Naive thymus-derived CD8-positive, alpha-beta T cell (primary cell): Measurements from ENCODE around the gene ANTXRL. TPM values are rescaled to one million over a fixed set of nuclear protein-coding genes. Genes with fewer than 3 reads are reported as not detected.

Experiments
- ATAC-seq, 2 donors: fragments of 150-1000 bp; cut with Tn5 transposase in 1 of 2; sonication (Bioruptor Pico), chemical (Tn5 transposase) in 1 of 2; 1 replicate in 1 of 2; 2 replicates in 1 of 2; pipeline ENCODE4 v1.10.0; 2021; ENCODE audit warnings: mild to moderate bottlenecking in 2 of 2, moderate library complexity in 2 of 2
- POLR2A ChIA-PET: fragments of 350-600 bp; sonication (Branson Sonifier 250); formaldehyde crosslinking; loops from one replicate; lab custom pipeline; 2021; ENCODE audit warnings: antibody characterized with exemption; lab: Charles Lee
- DNase-seq, 10 donors: peaks; one replicate each; pipeline versions ENCODE4 v3.0.0 to v3.0.0-alpha.2; 2020 to 2022
- H3K27ac Mint-ChIP-seq, 10 donors: one replicate each; pipeline ENCODE4 v1.8.0; 2020 to 2022; ENCODE audit warnings: mild to moderate bottlenecking in 10 of 10, mixed read lengths in 10 of 10, moderate library complexity in 4 of 10, inconsistent platforms in 1 of 10
- H3K27me3 Mint-ChIP-seq, 5 donors: one replicate each; pipeline ENCODE4 v1.8.0; 2021 to 2022; ENCODE audit warnings: mixed read lengths in 5 of 5
- H3K36me3 Mint-ChIP-seq, 3 donors: one replicate each; pipeline ENCODE4 v1.8.0; 2020 to 2022; ENCODE audit warnings: mixed read lengths in 3 of 3, mild to moderate bottlenecking in 2 of 3, inconsistent platforms in 1 of 3
- H3K4me1 Mint-ChIP-seq, 4 donors: one replicate each; pipeline ENCODE4 v1.8.0; 2021 to 2022; ENCODE audit warnings: mixed read lengths in 4 of 4
- H3K4me3 Mint-ChIP-seq, 10 donors: one replicate each; pipeline ENCODE4 v1.8.0; 2020 to 2022; ENCODE audit warnings: mild to moderate bottlenecking in 10 of 10, mixed read lengths in 10 of 10, moderate library complexity in 6 of 10, inconsistent platforms in 1 of 10
- H3K9me3 Mint-ChIP-seq, 9 donors: one replicate each; pipeline ENCODE4 v1.8.0; 2020 to 2022; ENCODE audit warnings: mixed read lengths in 9 of 9, mild to moderate bottlenecking in 3 of 9, inconsistent platforms in 1 of 9, moderate library complexity in 1 of 9
- polyA plus RNA-seq, 3 donors: library from polyadenylated mRNA; unstranded; fragments of 300-500 nt; fragmentation: Illumina TruSeq; gene quantifications; one replicate each; pipeline ENCODE4 v1.2.3, GENCODE V29; 2021
- total RNA-seq, 8 experiments: library from RNA in 2 of 8; stranded (reverse) in 2 of 8; gene quantifications; one replicate each; pipeline ENCODE4 v1.2.3 and lab custom pipeline; 2021 to 2026

Gene ANTXRL
- total and polyA plus RNA-seq, 5 experiments from 2014 or later, result not detected

GRCh38 chr10:46284286-46285229, 2.2 kb upstream of the ANTXRL start:
- Mint-ChIP-seq H3K27me3 (peaks cover 0 to 9% (median 0%) of the 10 kb centered on the region in 5 donors), H3K27ac (peak overlapping the region in 9 of 10 donors; percentile 13 to 87 (median 75)), H3K9me3 (no peaks in the 10 kb centered on the region), H3K36me3 (no peaks in the 10 kb centered on the region), H3K4me3 (peak overlapping the region; percentile 79 to 93 (median 87)), H3K4me1 (peaks cover 9 to 27% (median 21%) of the 10 kb centered on the region in 4 donors)
- ATAC-seq (peak; percentile 67 to 74), DNase-seq (peak; percentile 32 to 81 (median 69))
- POLR2A ChIA-PET, result interaction anchor here (1.9 to 4.5 kb wide), 2 partner anchors 15 to 18 kb away, joined by 4 to 35 read pairs; no protein-coding TSS in a partner anchor

GRCh38 chr10:46285300-46285699, 1.5 kb upstream of the ANTXRL start:
- ATAC-seq (no peak), DNase-seq (peak in 1 of 10 donors; percentile 1)
- peak overlapping the region in 6 of 10 donors; percentile 15 to 87 (median 61) for H3K27ac Mint-ChIP-seq
- H3K4me1 Mint-ChIP-seq, result peaks cover 9 to 27% (median 21%) of the 10 kb centered on the region in 4 donors
- peak overlapping the region; percentile 62 to 92 (median 82) for H3K4me3 Mint-ChIP-seq
- H3K27me3 Mint-ChIP-seq, result peaks cover 0 to 9% (median 0%) of the 10 kb centered on the region in 5 donors
- POLR2A ChIA-PET, result interaction anchor here (1.9 to 4.5 kb wide), 2 partner anchors 16 to 19 kb away, joined by 4 to 35 read pairs; no protein-coding TSS in a partner anchor
- no peaks in the 10 kb centered on the region for H3K9me3 Mint-ChIP-seq
- H3K36me3 Mint-ChIP-seq, result no peaks in the 10 kb centered on the region

DNA sequence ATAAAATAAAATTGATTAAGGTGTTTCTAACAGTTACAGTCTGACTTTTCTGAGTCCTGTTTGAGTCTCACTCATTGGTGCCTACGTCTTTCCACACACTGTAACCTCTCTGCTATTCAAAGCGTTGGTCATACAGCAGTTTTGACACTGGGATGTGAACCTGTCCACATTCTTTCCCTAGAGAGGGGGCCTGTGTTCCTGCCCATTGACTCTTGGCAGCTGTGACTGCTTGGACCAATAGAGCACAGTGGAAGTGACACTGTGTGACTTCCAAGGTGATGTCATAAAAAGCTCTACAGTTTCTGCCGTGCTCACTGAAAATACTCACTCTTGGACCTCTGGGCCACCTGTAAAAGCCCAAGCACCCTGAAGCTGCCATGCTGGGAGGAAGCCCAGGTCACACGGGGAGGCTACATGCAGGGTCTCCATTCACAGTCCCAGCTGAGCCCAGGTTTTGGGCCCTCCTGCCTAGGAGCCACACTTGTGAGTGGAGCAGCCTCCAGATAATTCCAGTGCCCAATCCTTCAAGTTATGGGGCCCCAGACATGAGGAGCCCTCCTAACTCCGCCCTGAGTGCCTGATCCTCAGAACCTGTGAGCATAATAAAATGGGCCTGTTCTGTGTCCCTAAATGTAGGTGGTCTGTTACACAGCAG, 704 bp upstream of the ANTXRL start:
- Mint-ChIP-seq H3K27ac (peak overlapping the region in 1 of 10 donors; percentile 24), H3K36me3 (no peaks in the 10 kb centered on the region), H3K27me3 (peaks cover 0 to 9% (median 0%) of the 10 kb centered on the region in 5 donors), H3K4me1 (peaks cover 9 to 27% (median 21%) of the 10 kb centered on the region in 4 donors), H3K9me3 (no peaks in the 10 kb centered on the region), H3K4me3 (peak overlapping the region in 4 of 10 donors; percentile 7 to 45 (median 22))
- DNase-seq (peak in 2 of 10 donors; percentile 10 to 31), ATAC-seq (no peak)
- POLR2A ChIA-PET, result interaction anchor here (1.9 to 4.5 kb wide), 2 partner anchors 17 to 20 kb away, joined by 4 to 35 read pairs; no protein-coding TSS in a partner anchor

GRCh38 chr10:46287846-46288477, 1.2 kb downstream of the ANTXRL start:
- H3K4me3 Mint-ChIP-seq, result no peak overlapping the region
- ATAC-seq, result no peak
- peak overlapping the region in 1 of 10 donors; percentile 5 for H3K27ac Mint-ChIP-seq
- peaks cover 6 to 20% (median 15%) of the 10 kb centered on the region in 4 donors for H3K4me1 Mint-ChIP-seq
- H3K27me3 Mint-ChIP-seq, result peaks cover 0 to 9% (median 0%) of the 10 kb centered on the region in 5 donors
- no peaks in the 10 kb centered on the region for H3K36me3 Mint-ChIP-seq
- no peaks in the 10 kb centered on the region for H3K9me3 Mint-ChIP-seq
- POLR2A ChIA-PET, result no interaction called here
- peak in 1 of 10 donors; percentile 8 for DNase-seq

DNA sequence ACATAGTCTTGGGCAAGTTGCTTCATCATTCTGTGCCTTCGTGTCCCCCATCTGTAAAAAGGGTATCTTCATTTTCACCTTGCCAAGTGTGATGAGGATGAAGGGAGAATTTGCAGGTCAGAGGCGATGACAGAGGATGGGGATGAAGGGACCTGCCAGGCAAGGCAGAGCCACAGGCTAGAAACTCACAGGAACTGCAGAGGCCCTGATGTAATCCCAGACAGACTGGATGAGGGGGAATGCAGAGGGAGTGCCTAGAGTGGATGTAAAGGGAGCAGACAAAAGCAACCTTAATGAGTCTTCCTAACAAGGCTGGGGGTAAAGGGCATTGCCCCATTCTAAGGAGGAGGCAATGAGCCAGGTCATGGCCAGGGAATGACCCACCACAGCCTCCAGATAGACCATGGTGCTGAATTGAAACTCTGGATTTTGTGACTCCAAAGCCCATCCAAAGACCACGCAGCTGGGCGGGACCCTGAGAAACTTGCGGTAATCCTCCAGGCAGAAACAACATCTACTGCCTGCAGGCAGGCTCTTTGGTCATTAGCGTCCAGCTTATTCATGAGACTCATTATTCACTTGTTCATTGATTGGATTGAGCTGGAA, 1.9 kb downstream of the ANTXRL start:
- H3K36me3 Mint-ChIP-seq, result no peaks in the 10 kb centered on the region
- DNase-seq (peak in 1 of 10 donors; percentile 41), ATAC-seq (no peak)
- POLR2A ChIA-PET, result no interaction called here
- H3K27me3 Mint-ChIP-seq, result peaks cover 0 to 6% (median 0%) of the 10 kb centered on the region in 5 donors
- H3K4me3 Mint-ChIP-seq, result no peak overlapping the region
- H3K4me1 Mint-ChIP-seq, result peaks cover 6 to 14% (median 10%) of the 10 kb centered on the region in 4 donors
- peak overlapping the region in 1 of 10 donors; percentile 5 for H3K27ac Mint-ChIP-seq
- no peaks in the 10 kb centered on the region for H3K9me3 Mint-ChIP-seq

DNA sequence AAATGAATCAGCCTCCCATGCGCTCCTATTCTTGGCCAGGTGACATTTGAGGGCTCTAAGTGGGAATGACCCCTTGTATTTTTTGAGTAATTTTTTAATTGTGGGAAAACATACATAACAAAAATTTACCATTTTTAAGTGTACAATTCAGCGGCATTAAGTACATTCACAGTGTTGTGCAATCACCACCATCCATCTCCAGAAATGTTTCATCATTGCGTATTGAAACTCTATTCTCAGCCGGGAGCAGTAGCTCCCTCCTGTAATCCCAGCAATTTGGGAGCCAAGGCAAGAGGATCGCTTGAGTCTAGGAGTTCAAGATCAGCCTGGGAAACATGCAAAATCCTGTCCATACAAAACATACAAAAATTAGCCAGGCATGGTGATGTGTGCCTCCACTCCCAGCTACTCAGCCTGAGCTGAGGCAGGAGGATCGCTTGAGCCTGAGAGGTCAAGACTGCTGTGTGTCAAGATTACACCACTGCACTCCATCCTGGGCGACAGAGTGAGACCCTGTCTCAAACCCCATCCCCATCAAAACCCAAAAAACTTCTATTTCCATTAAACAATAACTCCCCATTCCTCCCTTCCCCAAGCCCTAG, 2.5 kb downstream of the ANTXRL start:
- DNase-seq (no peak), ATAC-seq (no peak)
- POLR2A ChIA-PET, result no interaction called here
- Mint-ChIP-seq H3K4me1 (peaks cover 3 to 8% (median 4%) of the 10 kb centered on the region in 4 donors), H3K36me3 (no peaks in the 10 kb centered on the region), H3K27me3 (peaks cover 0 to 5% (median 0%) of the 10 kb centered on the region in 5 donors), H3K4me3 (peak overlapping the region in 1 of 10 donors; percentile 6), H3K27ac (no peak overlapping the region), H3K9me3 (no peaks in the 10 kb centered on the region)

- H3K4me1 Mint-ChIP-seq, result peaks cover under 1 to 2% (median 1%) of the 10 kb centered on the region in 4 donors
- POLR2A ChIA-PET, result interaction anchor here (1.0 kb wide), 1 partner anchor 20 kb away, joined by 3 read pairs; no protein-coding TSS in a partner anchor
- ATAC-seq, result no peak
- H3K9me3 Mint-ChIP-seq, result no peaks in the 10 kb centered on the region
- no peak overlapping the region for H3K27ac Mint-ChIP-seq
- H3K36me3 Mint-ChIP-seq, result no peaks in the 10 kb centered on the region
- DNase-seq, result no peak
- peaks cover 0 to 5% (median 0%) of the 10 kb centered on the region in 5 donors for H3K27me3 Mint-ChIP-seq
- no peak overlapping the region for H3K4me3 Mint-ChIP-seq
Measured at GRCh38 chr10:46290101-46290886, 3.5 kb downstream of the ANTXRL start.

GRCh38 chr10:46291817-46292572, 5.2 kb downstream of the ANTXRL start:
- DNase-seq, result peak in 1 of 10 donors; percentile 50
- peaks cover 0 to 3% (median 0%) of the 10 kb centered on the region in 5 donors for H3K27me3 Mint-ChIP-seq
- H3K36me3 Mint-ChIP-seq, result no peaks in the 10 kb centered on the region
- peak overlapping the region in 1 of 10 donors; percentile 52 for H3K27ac Mint-ChIP-seq
- POLR2A ChIA-PET, result no interaction called here
- peaks cover 0 to 3% (median 0%) of the 10 kb centered on the region in 4 donors for H3K4me1 Mint-ChIP-seq
- H3K9me3 Mint-ChIP-seq, result no peaks in the 10 kb centered on the region
- ATAC-seq, result no peak
- H3K4me3 Mint-ChIP-seq, result no peak overlapping the region

DNA sequence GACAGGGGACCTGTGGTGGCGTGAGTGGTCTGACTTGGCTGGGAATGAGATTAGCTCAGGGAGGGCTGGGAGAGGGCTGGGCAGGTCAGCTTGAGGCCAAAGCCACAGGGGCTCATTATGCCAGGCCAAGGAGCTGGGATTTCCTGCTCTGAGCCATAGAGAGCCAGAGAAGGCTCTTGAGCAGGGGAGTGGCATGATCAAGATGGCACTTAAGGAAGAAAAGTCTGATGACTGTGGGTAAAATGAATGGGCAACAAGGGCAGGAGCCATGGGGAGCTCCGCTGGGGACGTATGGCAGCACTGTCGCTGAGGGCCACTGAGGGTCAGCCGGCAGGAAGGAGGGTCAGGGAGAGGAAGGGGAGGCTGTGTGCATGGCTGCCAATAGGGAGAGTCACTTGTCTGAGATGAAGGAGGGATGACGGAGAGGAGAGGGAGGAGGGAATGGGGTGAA, 5.8 kb downstream of the ANTXRL start:
- peaks cover 0 to 3% (median 0%) of the 10 kb centered on the region in 5 donors for H3K27me3 Mint-ChIP-seq
- DNase-seq (peak in 1 of 10 donors; percentile 60), ATAC-seq (no peak)
- POLR2A ChIA-PET, result no interaction called here
- H3K4me3 Mint-ChIP-seq, result no peak overlapping the region
- peaks cover 0 to 4% (median 1%) of the 10 kb centered on the region in 4 donors for H3K4me1 Mint-ChIP-seq
- no peak overlapping the region for H3K27ac Mint-ChIP-seq
- no peaks in the 10 kb centered on the region for H3K36me3 Mint-ChIP-seq
- H3K9me3 Mint-ChIP-seq, result no peaks in the 10 kb centered on the region

DNA sequence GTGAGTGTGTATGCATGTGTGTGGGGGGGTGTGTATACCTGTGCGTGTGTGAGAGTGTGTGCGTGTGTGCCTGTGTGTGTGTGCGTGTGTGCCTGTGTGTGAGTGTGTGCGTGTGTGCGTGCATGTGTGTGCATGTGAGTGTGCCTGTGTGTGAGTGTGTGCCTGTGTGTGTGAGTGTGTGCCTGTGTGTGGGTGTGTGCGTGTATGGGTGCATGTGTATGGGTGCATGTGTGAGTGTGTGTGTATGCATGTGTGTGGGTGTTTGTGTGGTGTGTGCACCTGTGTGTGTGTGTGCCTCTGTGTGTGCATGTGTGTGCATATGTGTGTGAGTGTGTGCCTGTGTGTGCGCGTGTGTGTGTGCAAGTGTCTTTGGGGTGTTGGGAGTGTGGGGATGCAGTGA, 6.4 kb downstream of the ANTXRL start:
- Mint-ChIP-seq H3K4me1 (peaks cover 6 to 10% (median 7%) of the 10 kb centered on the region in 4 donors), H3K27me3 (peaks cover 0 to 3% (median 1%) of the 10 kb centered on the region in 5 donors), H3K4me3 (peak overlapping the region in 1 of 10 donors; percentile 26), H3K36me3 (no peaks in the 10 kb centered on the region), H3K27ac (peak overlapping the region in 1 of 10 donors; percentile 60), H3K9me3 (no peaks in the 10 kb centered on the region)
- ATAC-seq (no peak), DNase-seq (no peak)
- POLR2A ChIA-PET, result no interaction called here
